Kidney tubule cell (primary cell): ENCODE data around the gene METTL15.
"Not testable (repeated sequence)": the region's sequence is repeated elsewhere in the genome, so short reads cannot be mapped to it uniquely, and the experiment has no call there.

Source experiments
- DNase-seq: peaks from one replicate; pipeline ENCODE4 v3.0.0-alpha.2; 2018; ENCODE audit warnings: low spot score

METTL15 gene

DNA sequence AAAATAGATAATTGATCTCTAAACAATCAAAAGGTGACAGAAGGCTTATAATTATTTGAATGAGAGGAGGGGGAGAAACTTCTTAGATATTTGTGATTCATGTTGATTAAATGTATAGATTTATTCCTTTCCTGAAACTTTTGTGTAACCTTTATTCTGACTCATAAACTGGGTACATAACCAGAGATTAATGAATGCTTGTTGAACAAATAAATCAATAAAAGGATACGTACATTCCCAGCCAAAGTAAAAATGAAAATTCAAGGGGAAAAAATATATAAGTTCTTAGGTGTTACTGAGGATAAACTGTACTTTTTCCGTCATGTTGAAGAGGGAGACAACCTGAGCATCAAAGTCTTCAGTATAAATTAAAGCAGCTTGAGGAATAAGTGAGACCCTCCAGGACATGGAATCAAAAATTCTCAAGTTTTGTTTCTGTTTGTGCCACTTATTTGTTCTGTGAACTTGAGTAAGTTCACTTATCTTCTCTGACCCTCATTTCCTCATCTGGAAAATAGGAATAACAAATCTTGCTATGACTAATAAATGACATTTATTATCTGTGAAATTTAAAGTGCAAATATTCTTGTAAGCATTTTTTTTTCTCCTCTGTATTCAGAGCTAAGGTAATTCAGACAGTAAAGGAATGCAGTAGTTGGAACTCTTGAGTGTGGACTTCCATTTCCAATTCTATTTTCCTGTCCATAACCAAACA, 195.4 kb downstream of the METTL15 start:
- no peak for DNase-seq

DNA sequence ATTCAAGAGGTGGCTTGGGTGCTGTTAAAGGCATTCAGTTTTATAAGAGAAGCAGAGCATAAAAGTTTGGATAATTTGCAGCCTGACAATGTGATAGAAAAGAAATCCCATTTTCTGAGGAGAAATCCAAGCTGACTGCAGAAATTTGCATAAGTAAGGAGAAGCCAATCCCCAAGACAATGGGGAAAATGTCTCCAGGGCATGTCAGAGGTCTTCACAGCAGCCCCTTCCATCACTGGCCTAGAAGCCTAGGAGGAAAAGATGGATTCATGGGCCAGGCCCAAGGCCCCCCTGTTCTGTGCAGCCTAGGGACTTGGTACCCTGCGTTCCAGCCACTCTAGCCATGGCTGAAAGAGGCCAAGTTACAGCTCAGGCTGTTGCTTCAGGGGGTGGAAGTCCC, 207.3 kb downstream of the METTL15 start:
- no peak for DNase-seq

DNA sequence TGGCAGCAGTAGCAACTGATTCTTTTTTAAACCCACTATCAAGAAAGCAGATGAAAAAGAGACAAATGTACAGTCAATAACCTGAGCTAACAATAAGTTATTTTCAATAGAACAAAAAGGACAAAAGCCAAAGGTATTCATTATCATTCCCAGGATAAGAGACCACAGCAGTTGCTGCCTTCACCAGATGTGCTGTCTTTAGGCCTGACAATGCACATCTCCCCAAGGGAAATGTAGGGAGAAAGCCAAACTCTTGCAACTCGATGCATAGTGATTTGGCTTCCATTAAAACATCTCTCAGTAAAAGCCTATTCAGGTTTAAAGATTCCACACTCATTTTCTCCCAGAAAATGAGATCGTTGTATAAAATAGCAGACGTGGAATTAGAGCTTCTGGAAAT, 210.7 kb downstream of the METTL15 start:
- DNase-seq, result no peak

DNA sequence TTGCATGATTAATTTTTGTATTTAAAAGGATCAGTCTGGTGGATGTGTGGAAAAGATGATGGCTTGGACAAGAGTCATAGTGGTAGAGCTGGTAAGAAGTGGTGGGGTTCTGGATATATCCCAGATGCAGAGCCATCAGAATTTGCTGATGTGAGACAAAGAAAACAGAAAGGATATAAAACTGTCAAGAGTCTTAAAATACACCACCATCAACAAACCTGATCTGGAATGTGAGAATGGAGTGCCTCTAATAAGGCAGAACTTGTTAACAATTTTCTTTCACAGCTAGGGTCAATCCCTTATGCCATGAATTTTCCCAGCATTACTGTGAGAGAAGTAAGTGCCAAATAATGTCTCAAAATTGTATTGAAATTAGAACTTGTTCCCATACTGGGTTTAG, 215.4 kb downstream of the METTL15 start:
- DNase-seq, result no peak

DNA sequence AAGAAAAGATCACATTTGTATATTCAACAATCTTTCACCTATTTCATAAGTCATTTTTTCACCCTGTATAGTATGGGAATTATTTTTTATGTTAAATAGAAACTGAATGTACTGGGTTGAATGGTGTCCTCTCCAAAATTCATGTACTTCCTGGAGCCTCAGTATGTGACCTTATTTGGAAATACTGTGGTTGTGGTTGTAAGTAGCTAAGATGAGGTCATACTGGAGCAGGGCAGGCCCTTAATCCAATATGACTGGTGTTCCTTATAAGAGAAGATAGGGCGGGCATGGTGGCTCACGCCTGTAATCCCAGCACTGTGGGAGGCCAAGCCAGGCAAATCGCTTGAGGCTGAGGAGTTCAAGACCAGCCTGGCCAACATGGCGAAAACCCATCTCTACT, 224.2 kb downstream of the METTL15 start:
- not testable (repeated sequence) for DNase-seq

DNA sequence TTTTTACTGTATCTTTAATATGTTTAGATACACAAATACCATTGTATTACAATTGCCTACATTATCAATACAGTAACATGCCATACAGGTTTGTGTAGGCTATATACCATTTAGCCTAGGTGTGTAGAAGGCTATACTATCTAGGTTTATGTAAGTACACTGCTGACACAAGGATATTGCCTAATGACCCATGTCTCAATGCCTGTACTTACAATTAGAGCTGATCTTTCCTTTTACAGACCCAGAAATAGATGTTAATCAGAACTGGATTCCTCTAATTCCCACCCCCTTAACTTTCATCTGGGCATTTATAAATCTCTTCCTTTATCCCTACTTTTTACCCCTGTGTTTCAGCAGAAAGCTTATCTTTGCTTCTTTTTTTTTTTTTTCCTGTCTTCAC, 229.5 kb downstream of the METTL15 start:
- no peak for DNase-seq

DNA sequence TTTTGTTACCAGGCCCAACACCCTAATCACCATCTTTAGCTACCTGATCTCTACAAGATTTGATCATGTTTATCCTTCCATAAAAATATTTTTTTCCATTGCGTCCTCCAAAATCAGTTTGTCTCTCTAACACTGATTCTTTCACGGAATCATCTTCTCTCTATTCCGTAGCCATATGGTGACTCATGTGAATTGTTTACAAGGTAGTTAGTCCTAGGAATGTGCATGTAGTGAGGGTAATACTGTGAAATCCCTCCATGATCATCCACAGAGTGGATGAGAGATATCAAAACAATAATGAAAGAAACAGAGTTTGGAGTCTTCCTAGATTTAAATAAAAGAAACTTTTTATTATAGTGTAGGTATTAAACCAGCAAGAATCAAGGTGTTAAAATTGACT, 230.2 kb downstream of the METTL15 start:
- DNase-seq, result no peak

DNA sequence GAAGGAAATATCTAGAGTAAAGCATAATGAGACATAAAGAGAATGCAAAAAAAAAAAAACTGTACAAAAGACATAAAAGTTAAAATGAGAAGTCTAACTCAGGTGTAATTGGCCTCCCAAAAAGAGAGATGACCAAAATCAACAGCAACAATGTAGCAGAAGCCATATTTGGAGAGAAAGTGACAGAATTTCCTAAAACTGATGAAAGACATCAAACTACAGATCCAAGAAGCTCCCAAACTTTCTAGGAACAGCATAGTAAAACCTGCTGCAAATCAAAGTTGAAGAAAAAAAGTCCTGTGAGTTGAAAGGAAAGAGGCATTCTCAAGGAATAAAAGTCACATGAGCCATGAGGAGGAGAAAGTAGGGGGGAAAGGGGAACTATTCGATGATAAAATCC, 231.3 kb downstream of the METTL15 start:
- DNase-seq, result no peak

DNA sequence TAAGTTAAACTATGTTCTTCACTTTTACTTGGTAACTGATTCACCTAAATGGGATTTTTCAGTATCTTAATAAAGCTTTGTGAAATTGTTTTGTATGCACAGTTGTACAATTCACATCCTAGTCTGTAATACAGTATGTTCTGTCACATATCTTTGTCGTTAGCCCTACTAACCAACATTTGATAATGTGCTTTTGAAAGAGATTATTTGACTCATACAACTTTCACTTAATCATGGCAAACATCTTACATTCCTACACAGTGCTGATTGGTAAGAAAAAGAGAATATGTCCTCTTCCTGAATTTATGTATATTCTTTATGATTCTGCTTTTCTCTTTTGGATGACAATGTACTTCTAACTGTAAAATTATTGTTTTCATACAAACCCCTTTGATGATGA, 234.5 kb downstream of the METTL15 start:
- DNase-seq, result no peak

DNA sequence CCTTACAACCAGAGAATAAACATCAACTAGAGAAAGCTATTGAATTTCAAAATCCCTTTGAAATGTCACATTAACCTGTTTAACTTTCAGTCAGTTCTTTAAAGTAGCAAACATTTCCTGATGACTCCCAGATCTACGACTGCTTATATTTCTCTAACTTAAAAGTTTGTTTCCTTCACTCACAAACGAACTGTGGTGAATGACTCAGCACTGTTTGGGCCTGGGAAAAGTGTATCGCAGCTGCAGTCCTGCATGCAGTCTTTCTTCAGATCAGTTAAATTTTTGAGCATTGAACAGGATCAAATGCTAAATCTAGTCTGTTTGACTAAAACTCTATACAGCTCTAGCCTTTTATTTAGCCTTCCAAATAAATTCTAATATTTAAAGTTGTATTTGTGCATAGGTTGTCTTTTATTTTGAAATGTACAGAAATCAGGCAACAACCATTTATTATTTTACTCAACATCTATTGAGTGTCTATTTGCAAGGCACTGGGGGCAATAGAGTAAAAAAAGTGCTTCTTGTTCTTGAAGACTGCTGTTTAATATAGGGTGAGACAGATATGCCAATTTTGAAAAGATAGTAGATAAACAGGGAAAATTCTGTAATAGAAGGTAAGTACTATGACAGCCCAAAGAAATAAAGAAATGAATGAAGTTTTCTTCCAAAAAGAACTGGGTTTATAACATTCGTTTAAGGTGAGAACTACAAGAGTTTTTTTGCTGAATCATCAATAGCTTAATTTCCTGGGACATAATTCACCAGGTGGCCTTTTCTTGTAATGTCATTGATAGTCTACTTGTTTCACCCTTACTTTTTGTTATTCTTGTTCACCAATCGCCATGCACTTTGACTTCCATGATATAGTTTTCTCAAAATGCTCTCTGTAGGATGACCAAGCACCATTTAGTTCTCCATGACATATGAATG, 235.4 kb downstream of the METTL15 start:
- DNase-seq, result peak; percentile 58

DNA sequence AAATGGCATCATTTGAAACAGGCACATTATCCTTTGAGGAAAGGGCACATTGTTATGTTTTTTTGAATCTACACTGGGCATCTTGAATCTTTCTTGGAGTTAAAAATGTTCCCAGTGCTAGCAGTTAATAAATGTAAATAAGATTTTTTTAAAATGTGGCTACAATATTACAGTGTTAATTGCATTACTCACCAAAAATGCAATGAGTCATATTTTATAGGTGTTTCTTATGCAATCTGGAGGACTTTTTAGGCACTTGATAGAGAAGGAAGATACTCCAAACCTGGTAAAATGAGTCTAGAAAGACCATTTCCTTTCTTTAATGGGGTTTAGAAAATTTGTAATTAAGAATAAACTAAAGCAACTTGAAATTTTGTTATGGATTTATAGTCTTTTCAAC, 238.0 kb downstream of the METTL15 start:
- peak; percentile 12 for DNase-seq

DNA sequence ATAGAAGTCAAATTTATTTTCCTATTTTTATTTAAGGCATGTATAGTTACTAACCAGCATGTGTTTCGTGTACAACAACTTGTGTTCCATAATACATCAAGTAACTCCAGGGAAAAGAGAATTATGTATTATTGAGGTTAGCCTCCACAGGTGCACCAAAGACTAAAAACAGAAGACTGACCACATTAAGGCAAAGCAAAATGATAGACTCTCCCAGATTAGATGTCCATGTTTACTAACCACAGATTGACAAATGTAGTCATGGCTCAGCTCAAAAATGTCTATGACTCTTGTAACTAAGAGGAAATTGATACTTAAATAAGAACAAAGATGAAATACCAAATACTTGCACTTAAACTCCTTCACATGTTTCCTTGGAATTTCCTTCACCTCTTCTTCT, 238.5 kb downstream of the METTL15 start:
- DNase-seq, result peak; percentile 4

DNA sequence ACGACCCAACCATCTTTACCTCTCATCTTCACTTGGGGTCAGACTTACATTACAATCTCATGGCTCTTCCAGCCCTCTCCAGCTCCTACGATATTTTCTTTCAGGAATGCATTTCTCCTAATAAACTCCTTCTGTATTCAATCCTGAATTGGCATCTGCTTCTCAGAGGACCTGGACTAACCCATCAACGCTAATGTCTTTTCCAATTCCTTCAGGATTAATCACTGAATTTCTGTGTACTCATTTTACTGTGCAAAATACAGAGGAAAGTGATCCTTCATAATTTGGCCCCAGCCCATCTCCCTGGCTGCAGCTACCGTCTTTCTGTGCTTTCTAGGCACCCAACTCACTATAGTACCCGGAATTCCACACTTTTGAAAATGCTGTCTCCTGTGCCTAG, 239.2 kb downstream of the METTL15 start:
- DNase-seq, result no peak

DNA sequence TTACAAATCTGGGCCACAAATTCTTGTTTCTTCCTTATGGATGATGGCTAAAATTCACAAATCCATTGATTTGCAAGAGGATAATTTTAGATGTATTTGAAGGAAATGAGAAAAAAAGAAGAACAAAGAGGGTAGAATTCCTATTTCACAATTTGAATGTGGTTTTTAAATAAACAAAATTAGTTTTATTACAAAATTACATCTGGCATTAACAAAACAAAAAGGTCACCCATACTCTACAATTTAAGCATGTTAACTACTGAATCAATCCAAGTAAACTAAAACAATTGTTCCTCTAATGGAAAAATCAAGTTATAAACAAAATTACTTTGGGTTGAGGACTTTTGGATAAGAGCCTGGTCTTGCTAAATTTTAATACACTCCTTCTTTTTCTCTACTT, 242.0 kb downstream of the METTL15 start:
- DNase-seq, result no peak

DNA sequence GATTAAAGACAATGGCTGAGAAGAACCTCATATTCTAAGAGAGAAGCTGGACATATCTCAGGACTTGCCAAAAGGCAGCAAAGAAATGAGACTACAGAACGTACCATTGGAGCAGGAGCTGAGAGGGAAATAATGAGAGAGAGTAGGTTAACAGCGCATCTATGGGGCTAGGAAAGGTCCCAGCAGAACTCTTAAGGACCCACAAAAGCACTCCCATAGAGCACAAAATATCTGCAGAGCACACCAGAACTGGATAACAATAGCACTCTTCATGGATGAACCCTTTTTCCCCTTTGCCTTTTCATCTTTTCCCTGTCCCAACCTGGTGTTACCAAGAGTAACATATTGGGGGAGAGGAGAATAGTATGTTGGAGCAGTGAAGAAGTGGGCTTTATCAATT, 245.8 kb downstream of the METTL15 start:
- DNase-seq, result no peak

DNA sequence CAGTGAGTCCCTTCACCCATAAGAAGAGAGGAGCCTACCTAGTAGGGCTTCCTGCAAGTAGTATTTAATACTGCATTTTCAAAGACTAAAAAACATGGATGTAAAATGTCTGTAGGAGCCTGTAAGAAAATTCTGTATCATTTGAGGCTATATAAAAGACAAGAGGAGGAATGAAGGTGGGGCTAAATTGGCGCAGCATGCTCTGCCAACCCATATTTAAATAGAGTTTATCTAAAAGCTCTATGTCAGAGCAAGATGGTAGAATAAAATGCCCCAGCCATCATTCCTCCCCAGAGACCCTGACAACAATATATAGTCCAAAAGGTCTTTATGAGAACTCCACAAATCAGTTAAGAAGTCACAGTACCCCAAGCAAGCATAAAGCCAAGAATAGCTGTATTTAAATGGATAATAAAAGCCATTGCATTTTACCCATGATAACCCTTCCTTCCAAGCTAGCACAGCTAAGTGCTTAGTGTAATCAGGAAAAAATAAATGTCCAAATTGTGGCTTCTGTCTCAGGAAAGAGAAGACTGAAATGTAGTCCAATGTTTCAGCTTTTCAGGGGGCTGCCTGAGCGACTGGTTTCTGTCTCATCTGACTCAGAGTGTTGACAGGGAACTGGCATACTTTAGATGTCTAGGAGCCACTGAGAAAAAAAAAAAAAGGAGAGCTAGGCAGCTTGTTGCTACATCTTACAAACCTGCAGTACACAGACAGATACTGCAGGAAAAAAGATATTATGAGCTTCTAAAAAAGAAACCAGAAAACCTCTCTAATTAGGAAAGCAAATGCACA, 258.6 kb downstream of the METTL15 start:
- peak; percentile 16 for DNase-seq

DNA sequence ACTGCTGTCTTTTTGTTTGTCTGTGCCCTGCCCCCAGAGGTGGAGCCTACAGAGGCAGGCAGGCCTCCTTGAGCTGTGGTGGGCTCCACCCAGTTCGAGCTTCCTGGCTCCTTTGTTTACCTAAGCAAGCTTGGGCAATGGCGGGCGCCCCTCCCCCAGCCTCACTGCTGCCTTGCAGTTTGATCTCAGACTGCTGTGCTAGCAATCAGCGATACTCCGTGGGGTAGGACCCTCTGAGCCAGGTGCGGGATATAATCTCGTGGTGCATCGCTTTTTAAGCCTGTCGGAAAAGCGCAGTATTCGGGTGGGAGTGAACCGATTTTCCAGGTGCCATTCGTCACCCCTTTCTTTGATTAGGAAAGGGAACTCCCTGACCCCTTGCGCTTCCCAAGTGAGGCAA, 269.9 kb downstream of the METTL15 start:
- DNase-seq, result not testable (repeated sequence)
